H1 (cell line): ENCODE results near the gene PFKFB3. TPM values are rescaled to one million over a fixed set of nuclear protein-coding genes. Genes with fewer than 3 reads are reported as not detected.

Source experiments
- CTCF ChIA-PET: fragments of 300-600 bp; sonication (Branson Sonifier 250); formaldehyde crosslinking; loops from one replicate; lab custom pipeline; 2021; ENCODE audit not compliant: partially characterized antibody; lab: Charles Lee
- POLR2A ChIA-PET: fragments of 300-600 bp; sonication (Branson Sonifier 250); formaldehyde crosslinking; loops from one replicate; lab custom pipeline; 2021; ENCODE audit warnings: inconsistent platforms; ENCODE audit not compliant: partially characterized antibody; lab: Charles Lee
- DNase-seq, 2 experiments: peaks; one replicate each; pipeline versions ENCODE4 v3.0.0 to v3.0.0-alpha.2; 2010 to 2022; ENCODE audit warnings: low spot score in 2 of 2, low read depth in 1 of 2, mixed read lengths in 1 of 2
- FAIRE-seq: peaks from 2 replicates; lab custom pipeline; 2011; peaks lifted over from hg19 to GRCh38; lab: Jason Lieb, UNC
- H2AFZ ChIP-seq: 2 replicates; pipeline ENCODE4 v1.8.1; 2012; ENCODE audit warnings: low read length, inconsistent platforms
- H2AK5ac ChIP-seq: 2 replicates; pipeline ENCODE4 v1.6.1; 2013; ENCODE audit warnings: low read depth, low read length
- H2BK120ac ChIP-seq: replicated peaks from 2 replicates; pipeline ENCODE3; 2013; ENCODE audit warnings: low read depth, low read length, inconsistent platforms
- H2BK12ac ChIP-seq: 2 replicates; pipeline ENCODE4 v1.6.1; 2013; ENCODE audit warnings: low read depth, low read length
- H2BK15ac ChIP-seq: 2 replicates; pipeline ENCODE4 v1.6.1; 2013; ENCODE audit warnings: low read length
- H2BK20ac ChIP-seq: 2 replicates; pipeline ENCODE4 v1.6.1; 2013; ENCODE audit warnings: low read length
- H2BK5ac ChIP-seq: 2 replicates; pipeline ENCODE4 v1.6.1; 2013; ENCODE audit warnings: low read depth, low read length
- H3K14ac ChIP-seq: 2 replicates; pipeline ENCODE4 v1.6.1; 2013; ENCODE audit warnings: inconsistent platforms; ENCODE audit not compliant: insufficient read length
- H3K18ac ChIP-seq: 2 replicates; pipeline ENCODE4 v1.6.1; 2013; ENCODE audit warnings: low read length; ENCODE audit errors: extremely low read depth
- H3K23ac ChIP-seq: 2 replicates; pipeline ENCODE4 v1.6.1; 2013; ENCODE audit warnings: inconsistent platforms; ENCODE audit not compliant: insufficient read length
- H3K23me2 ChIP-seq: 2 replicates; pipeline ENCODE4 v1.6.1; 2013; ENCODE audit warnings: low read depth, low read length
- H3K27ac ChIP-seq: 2 replicates; pipeline ENCODE4 v1.6.1; 2011; ENCODE audit warnings: low read depth, low read length, inconsistent platforms
- H3K27me3 ChIP-seq, 4 experiments: replicated peaks in 1 of 4; 1 replicate in 1 of 4; 2 replicates in 3 of 4; pipeline versions ENCODE4 v1.6.1 to v1.8.1; 2011 to 2013; ENCODE audit warnings: low read length in 3 of 4, mild to moderate bottlenecking in 3 of 4, inconsistent platforms in 2 of 4, mixed read lengths in 2 of 4, moderate library complexity in 1 of 4; ENCODE audit not compliant: control insufficient read depth in 3 of 4, insufficient read depth in 3 of 4; ENCODE audit errors: extremely low read depth in 1 of 4
- H3K36me3 ChIP-seq, 4 experiments: 2 replicates each; pipeline versions ENCODE4 v1.6.1 to v1.8.1; 2011 to 2013; ENCODE audit warnings: mild to moderate bottlenecking in 4 of 4, low read length in 3 of 4, moderate library complexity in 2 of 4, control low read depth in 1 of 4, inconsistent platforms in 1 of 4; ENCODE audit not compliant: insufficient read depth in 4 of 4, control insufficient read depth in 2 of 4
- H3K4ac ChIP-seq: replicated peaks from 2 replicates; pipeline ENCODE3; 2013; ENCODE audit warnings: low read length, low read depth, mixed read lengths, inconsistent platforms; ENCODE audit not compliant: insufficient read length
- H3K4me1 ChIP-seq, 4 experiments: replicated peaks in 1 of 4; 1 replicate in 1 of 4; 2 replicates in 3 of 4; pipeline versions ENCODE4 v1.6.1 to v1.8.1; 2011 to 2013; ENCODE audit warnings: low read length in 3 of 4, inconsistent platforms in 2 of 4, mixed read lengths in 1 of 4; ENCODE audit not compliant: insufficient read depth in 4 of 4, control insufficient read depth in 3 of 4
- H3K4me2 ChIP-seq, 2 experiments: 2 replicates each; pipeline versions ENCODE4 v1.6.1 to v1.8.1; 2011 to 2013; ENCODE audit warnings: low read depth in 2 of 2, low read length in 2 of 2, control low read depth in 1 of 2, inconsistent platforms in 1 of 2, mild to moderate bottlenecking in 1 of 2; ENCODE audit not compliant: insufficient read depth in 1 of 2
- H3K4me3 ChIP-seq, 4 experiments: fragments of 200-600, 300-600 bp in 1 of 4; sonication (generic), shearing (Covaris generic), sonication (Bioruptor Twin) in 1 of 4; 2 replicates each; pipeline versions ENCODE4 v1.5.1 to v1.8.1; 2011 to 2016; ENCODE audit warnings: low read length in 4 of 4, low read depth in 3 of 4, control low read depth in 2 of 4, inconsistent platforms in 2 of 4, mild to moderate bottlenecking in 2 of 4, mixed read lengths in 1 of 4, moderate library complexity in 1 of 4; ENCODE audit not compliant: insufficient read depth in 2 of 4; ENCODE audit errors: extremely low read depth in 1 of 4
- H3K56ac ChIP-seq: replicated peaks from 2 replicates; pipeline ENCODE3; 2013; ENCODE audit warnings: low read depth, mild to moderate bottlenecking, mixed read lengths, low read length, inconsistent platforms; ENCODE audit not compliant: insufficient read length
- H3K79me1 ChIP-seq: 2 replicates; pipeline ENCODE4 v1.6.1; 2013; ENCODE audit warnings: low read depth, low read length, control low read depth
- H3K79me2 ChIP-seq, 2 experiments: 2 replicates each; pipeline versions ENCODE4 v1.6.1 to v1.8.1; 2012 to 2013; ENCODE audit warnings: low read length in 2 of 2, mild to moderate bottlenecking in 2 of 2, inconsistent platforms in 1 of 2; ENCODE audit not compliant: insufficient read depth in 2 of 2, control insufficient read depth in 1 of 2
- H3K9ac ChIP-seq, 4 experiments: replicated peaks in 1 of 4; 1 replicate in 1 of 4; 2 replicates in 3 of 4; pipeline versions ENCODE4 v1.6.1 to v1.8.1; 2011 to 2013; ENCODE audit warnings: low read depth in 3 of 4, low read length in 3 of 4, control low read depth in 2 of 4, mild to moderate bottlenecking in 2 of 4, moderate library complexity in 2 of 4, inconsistent platforms in 1 of 4; ENCODE audit errors: extremely low read depth in 1 of 4
- H3K9me3 ChIP-seq, 2 experiments: 2 replicates each; pipeline versions ENCODE4 v1.6.1 to v1.8.1; 2012 to 2013; ENCODE audit warnings: mild to moderate bottlenecking in 2 of 2, moderate library complexity in 2 of 2, control low read depth in 1 of 2, inconsistent platforms in 1 of 2, low read depth in 1 of 2, low read length in 1 of 2, mixed read lengths in 1 of 2; ENCODE audit not compliant: insufficient read depth in 2 of 2
- H4K20me1 ChIP-seq, 2 experiments: replicated peaks in 1 of 2; 2 replicates each; pipeline versions ENCODE3 to v1.8.1; 2011 to 2013; ENCODE audit warnings: inconsistent platforms in 2 of 2, low read length in 2 of 2, mild to moderate bottlenecking in 1 of 2; ENCODE audit not compliant: insufficient read depth in 2 of 2, control insufficient read depth in 1 of 2
- H4K5ac ChIP-seq: 2 replicates; pipeline ENCODE4 v1.6.1; 2013; ENCODE audit warnings: low read length, low read depth, mixed read lengths, inconsistent platforms; ENCODE audit not compliant: insufficient read length
- H4K8ac ChIP-seq: 2 replicates; pipeline ENCODE4 v1.8.0; 2013; ENCODE audit warnings: mild to moderate bottlenecking, moderate library complexity, low read length, inconsistent platforms; ENCODE audit not compliant: insufficient read depth; ENCODE audit errors: extremely low read depth
- H4K91ac ChIP-seq: replicated peaks from 2 replicates; pipeline ENCODE3; 2013; ENCODE audit warnings: low read length, mixed read lengths, inconsistent platforms; ENCODE audit not compliant: insufficient read length
- BRCA1 ChIP-seq: IDR thresholded peaks from 2 replicates; pipeline ENCODE4 v1.6.1; 2012; ENCODE audit warnings: low read depth, low read length, improper control_type of control experiment
- CHD2 ChIP-seq: IDR thresholded peaks from 2 replicates; pipeline ENCODE4 v1.6.1; 2012; ENCODE audit warnings: low read length, improper control_type of control experiment
- JUND ChIP-seq: IDR thresholded peaks from 2 replicates; pipeline ENCODE4 v1.6.1; 2011; ENCODE audit warnings: mild to moderate bottlenecking, improper control_type of control experiment, low read length
- TCF12 ChIP-seq: IDR thresholded peaks from 2 replicates; pipeline ENCODE4 v1.6.1; 2011; ENCODE audit warnings: low read depth, mild to moderate bottlenecking, low read length
- WGBS, 2 experiments: shearing (Covaris generic) in 1 of 2; methylation state at CpG; one replicate each; pipeline versions ENCODE4 v1.1.6 to v1.1.7; 2013 to 2015; ENCODE audit warnings: low lambda C conversion rate in 2 of 2, mixed read lengths in 2 of 2, inconsistent platforms in 1 of 2, low coverage in 1 of 2, missing lambda C conversion rate in 1 of 2; ENCODE audit not compliant: insufficient replicate concordance in 2 of 2, insufficient coverage in 1 of 2, insufficient read length in 1 of 2; ENCODE audit errors: extremely low coverage in 1 of 2, missing lambda C conversion rate in 1 of 2; 5-methylcytosine and 5-hydroxymethylcytosine counted together
- polyA plus RNA-seq, 7 experiments: library from polyadenylated mRNA; depleted of rRNA in 3 of 7; stranded (reverse) in 5 of 7; unstranded in 2 of 7; fragments of >200 nt in 5 of 7; fragments of 200-250 nt in 2 of 7; gene quantifications; 1 replicate in 5 of 7; 2 replicates in 1 of 7; 4 replicates in 1 of 7; pipeline versions ENCODE4 v1.2.1 to v1.2.3, GENCODE V29; 2011 to 2013; ENCODE audit warnings: missing spikeins in 2 of 7, mixed read lengths in 2 of 7
- total RNA-seq: library from RNA; stranded (reverse); fragmentation: NEBNext Ultra II Directional; extraction: Animal tissue kit (Norgen Biotek cat#: 25700); gene quantifications from 2 replicates; pipeline ENCODE4 v1.2.1, GENCODE V29; 2021

The PFKFB3 gene
- total and polyA plus RNA-seq, 2 of the 8 experiments (the other 6 are each of a cell fraction or from before 2014, with no cell fraction given): 15.6 to 32.0 TPM

- H3K4me2 ChIP-seq: no peak overlapping the region
Observed at GRCh38 chr10:6278519-6279120, 75.9 kb downstream of the PFKFB3 start.

More at GRCh38 chr10:6278519-6279120, 75.9 kb downstream of the PFKFB3 start:
- Histone ChIP-seq H3K4me1 (peaks cover 0 to 8% (median 4%) of the 10 kb centered on the region in 4 experiments; a peak in 4 of 7 replicates), H3K27me3 (no peaks in the 10 kb centered on the region), H3K27ac (no peak overlapping the region), H2BK20ac (no peak overlapping the region), H3K56ac (no peak overlapping the region), H3K4ac (no peak overlapping the region), H4K20me1 (peaks cover 0 to 2% of the 10 kb centered on the region in 2 experiments), H2AK5ac (no peak overlapping the region), H2BK5ac (no peak overlapping the region), H4K91ac (no peak overlapping the region), H3K36me3 (no peaks in the 10 kb centered on the region), H3K23me2 (no peaks in the 10 kb centered on the region)
- 90% methylated on average over 9 of the region's 9 CpGs; no CpG with 5 or more reads in 1 of the 2 experiments for WGBS, 2 experiments
- no peak for FAIRE-seq
- DNase-seq: no peak
- POLR2A ChIA-PET: no interaction called here
- TF ChIP-seq TCF12 (no peak), BRCA1 (no peak), CHD2 (no peak), JUND (no peak)
- TF ChIP-seq, all 59 proteins: peak for 0
- Histone ChIP-seq H3K4me3 (no peak overlapping the region), H3K14ac (no peak overlapping the region), H3K23ac (no peak overlapping the region), H2AFZ (no peak overlapping the region), H3K79me1 (no peaks in the 10 kb centered on the region), H3K9ac (no peak overlapping the region), H4K8ac (no peak overlapping the region), H3K9me3 (no peaks in the 10 kb centered on the region), H4K5ac (no peak overlapping the region), H2BK15ac (no peak overlapping the region), H3K79me2 (no peaks in the 10 kb centered on the region), H3K18ac (no peak overlapping the region), H2BK120ac (no peak overlapping the region), H2BK12ac (no peak overlapping the region)
- CTCF ChIA-PET: interaction anchor here (1.1 to 1.2 kb wide), 2 partner anchors 23 to 127 kb away, joined by 3 to 4 read pairs; no protein-coding TSS in a partner anchor
